Kidney epithelial cell (primary cell): Measurements from ENCODE around the gene GARIN5A. TPM values are rescaled to one million over a fixed set of nuclear protein-coding genes. Genes with fewer than 3 reads are reported as not detected.
"Not testable (repeated sequence)": the region's sequence is repeated elsewhere in the genome, so short reads cannot be mapped to it uniquely, and the experiment has no call there.

Source experiments
- DNase-seq: peaks from one replicate; pipeline ENCODE4 v3.0.0-alpha.2; 2010; ENCODE audit warnings: low read depth
- H3K27me3 ChIP-seq: 2 replicates; pipeline ENCODE4 v1.6.0; 2011; ENCODE audit warnings: low read length; ENCODE audit not compliant: control insufficient read depth, insufficient read depth
- H3K36me3 ChIP-seq: 2 replicates; pipeline ENCODE4 v1.5.1; 2011; ENCODE audit warnings: low read length; ENCODE audit not compliant: control insufficient read depth, insufficient read depth
- H3K4me3 ChIP-seq: 2 replicates; pipeline ENCODE4 v1.5.1; 2011; ENCODE audit warnings: low read depth, mild to moderate bottlenecking, control low read depth, low read length
- total RNA-seq: library from RNA; depleted of rRNA; stranded (reverse); fragments of >200 nt; gene quantifications from 2 replicates; pipeline ENCODE4 v1.2.3, GENCODE V29; 2015
- TF ChIP-seq, protein P1 (sequence below): IDR thresholded peaks from 2 replicates; pipeline ENCODE4 v1.5.1; 2011; ENCODE audit warnings: mild to moderate bottlenecking, moderate library complexity, low read length, control low read depth, inconsistent platforms; ENCODE audit not compliant: insufficient read depth, poor library complexity, severe bottlenecking

The GARIN5A gene
- total RNA-seq, 1 donor from 2014 or later, result 9.9 TPM

GRCh38 chr19:50475736-50476223 lies 868 bp downstream of the GARIN5A start:
- H3K27me3 ChIP-seq, result no peaks in the 10 kb centered on the region
- no peaks in the 10 kb centered on the region for H3K36me3 ChIP-seq
- TF ChIP-seq, protein P1, sequence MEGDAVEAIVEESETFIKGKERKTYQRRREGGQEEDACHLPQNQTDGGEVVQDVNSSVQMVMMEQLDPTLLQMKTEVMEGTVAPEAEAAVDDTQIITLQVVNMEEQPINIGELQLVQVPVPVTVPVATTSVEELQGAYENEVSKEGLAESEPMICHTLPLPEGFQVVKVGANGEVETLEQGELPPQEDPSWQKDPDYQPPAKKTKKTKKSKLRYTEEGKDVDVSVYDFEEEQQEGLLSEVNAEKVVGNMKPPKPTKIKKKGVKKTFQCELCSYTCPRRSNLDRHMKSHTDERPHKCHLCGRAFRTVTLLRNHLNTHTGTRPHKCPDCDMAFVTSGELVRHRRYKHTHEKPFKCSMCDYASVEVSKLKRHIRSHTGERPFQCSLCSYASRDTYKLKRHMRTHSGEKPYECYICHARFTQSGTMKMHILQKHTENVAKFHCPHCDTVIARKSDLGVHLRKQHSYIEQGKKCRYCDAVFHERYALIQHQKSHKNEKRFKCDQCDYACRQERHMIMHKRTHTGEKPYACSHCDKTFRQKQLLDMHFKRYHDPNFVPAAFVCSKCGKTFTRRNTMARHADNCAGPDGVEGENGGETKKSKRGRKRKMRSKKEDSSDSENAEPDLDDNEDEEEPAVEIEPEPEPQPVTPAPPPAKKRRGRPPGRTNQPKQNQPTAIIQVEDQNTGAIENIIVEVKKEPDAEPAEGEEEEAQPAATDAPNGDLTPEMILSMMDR, result no peak
- H3K4me3 ChIP-seq, result peak overlapping the region; percentile 24
- DNase-seq, result no peak

DNA sequence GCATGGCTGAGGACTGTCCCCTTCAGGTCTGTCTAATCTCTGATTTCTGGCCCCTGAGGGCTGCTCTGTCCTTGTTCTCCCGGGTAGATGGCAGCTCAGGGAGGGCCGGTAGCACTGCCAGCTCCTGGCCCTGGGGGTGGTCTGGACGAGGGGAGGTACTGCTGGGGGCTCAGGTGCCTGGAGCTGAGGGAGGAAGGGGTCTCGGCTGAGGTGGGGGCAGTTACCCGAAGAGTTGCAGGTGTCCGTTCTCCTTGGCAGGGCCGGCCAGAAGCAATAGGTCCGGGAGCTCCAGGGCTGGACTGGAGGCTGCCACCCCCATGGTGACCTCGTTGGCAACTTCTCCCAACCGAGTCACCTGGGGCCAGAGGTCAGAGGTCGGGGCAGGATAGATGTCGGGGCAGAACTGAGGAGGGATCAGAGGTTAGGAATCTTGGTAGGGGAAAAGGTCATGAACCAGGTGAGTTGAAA lies 1.5 kb downstream of the GARIN5A start:
- no peak for DNase-seq
- TF ChIP-seq, protein P1, result no peak
- Histone ChIP-seq H3K36me3 (no peaks in the 10 kb centered on the region), H3K4me3 (no peak overlapping the region), H3K27me3 (no peaks in the 10 kb centered on the region)

DNA sequence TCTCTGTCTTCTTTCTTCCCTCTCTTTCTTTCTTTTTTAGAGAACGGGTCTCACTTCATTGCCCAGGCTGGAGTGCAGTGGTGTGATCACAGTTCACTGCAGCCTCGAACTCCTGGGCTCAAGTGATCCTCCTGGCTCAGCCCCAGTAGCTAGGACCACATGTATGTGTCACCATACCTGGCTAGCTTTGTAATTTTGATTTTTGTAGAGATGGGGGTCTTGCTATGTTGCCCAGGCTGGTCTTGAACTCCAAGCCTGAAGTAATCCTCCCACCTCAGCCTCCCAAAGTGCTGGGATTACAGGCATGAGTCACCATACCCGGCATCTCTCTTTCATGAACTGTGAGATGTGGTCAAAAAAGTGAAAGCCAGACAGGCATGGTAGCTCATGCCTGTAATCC lies 3.3 kb downstream of the GARIN5A start:
- H3K36me3 ChIP-seq, DNase-seq, H3K4me3 ChIP-seq, H3K27me3 ChIP-seq: not testable (repeated sequence)

GRCh38 chr19:50468818-50469217 lies 7.8 kb downstream of the GARIN5A start:
- Histone ChIP-seq H3K4me3 (no peak overlapping the region), H3K36me3 (no peaks in the 10 kb centered on the region), H3K27me3 (peaks cover 6% of the 10 kb centered on the region)
- no peak for DNase-seq
- TF ChIP-seq, protein P1, result peak; percentile 5

GRCh38 chr19:50467566-50467965 lies 9.1 kb downstream of the GARIN5A start:
- Histone ChIP-seq H3K4me3 (no peak overlapping the region), H3K36me3 (no peaks in the 10 kb centered on the region), H3K27me3 (peaks cover 6% of the 10 kb centered on the region)
- TF ChIP-seq, protein P1, result no peak
- no peak for DNase-seq

DNA sequence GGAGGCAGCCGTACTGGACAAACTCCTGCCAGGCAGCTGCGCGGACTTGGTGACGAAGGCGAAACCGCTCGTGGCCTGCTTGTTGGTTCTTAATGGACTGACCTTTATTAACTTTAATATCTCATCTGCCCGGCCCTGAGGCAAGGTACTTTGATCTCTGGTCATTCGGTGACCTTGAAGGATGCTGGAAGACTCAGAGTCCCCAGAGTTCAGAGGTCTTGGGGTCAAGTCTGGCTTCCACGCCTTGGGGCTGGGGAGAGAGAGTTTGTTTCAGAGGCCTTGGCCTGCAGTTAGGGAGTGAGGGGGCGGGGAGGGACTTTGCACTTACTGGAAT lies 10.0 kb downstream of the GARIN5A start:
- DNase-seq, result no peak
- H3K27me3 ChIP-seq, result peaks cover 6% of the 10 kb centered on the region
- no peak overlapping the region for H3K4me3 ChIP-seq
- H3K36me3 ChIP-seq, result no peaks in the 10 kb centered on the region
- TF ChIP-seq, protein P1, result no peak
